HG03108 (cell line): ENCODE data around the gene WIPF1.

Experiments used
- ATAC-seq: cut with Tn5 transposase; IDR thresholded peaks from one replicate; pipeline ENCODE4 v1.9.1; 2021; ENCODE audit warnings: moderate library complexity; ENCODE audit not compliant: unreplicated experiment

The WIPF1 gene

DNA sequence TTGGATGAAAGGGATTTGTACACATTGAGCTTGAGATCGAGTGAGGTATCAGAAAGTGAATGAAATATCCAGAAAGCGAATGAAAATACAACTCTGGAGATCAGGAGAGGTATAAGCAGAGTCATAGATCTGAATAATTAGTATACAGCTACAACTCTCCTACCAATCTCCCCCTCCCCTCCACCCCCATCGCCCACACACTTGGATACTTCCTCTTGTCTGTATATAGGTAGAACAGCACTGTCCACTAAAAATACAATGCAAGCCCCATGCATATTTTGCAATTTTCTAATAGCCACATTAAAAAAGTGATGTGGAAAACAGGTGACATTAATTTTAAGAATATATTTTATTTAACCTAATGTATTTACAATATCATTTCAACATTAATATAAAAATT lies 23.7 kb upstream of the WIPF1 start:
- ATAC-seq, result no peak

DNA sequence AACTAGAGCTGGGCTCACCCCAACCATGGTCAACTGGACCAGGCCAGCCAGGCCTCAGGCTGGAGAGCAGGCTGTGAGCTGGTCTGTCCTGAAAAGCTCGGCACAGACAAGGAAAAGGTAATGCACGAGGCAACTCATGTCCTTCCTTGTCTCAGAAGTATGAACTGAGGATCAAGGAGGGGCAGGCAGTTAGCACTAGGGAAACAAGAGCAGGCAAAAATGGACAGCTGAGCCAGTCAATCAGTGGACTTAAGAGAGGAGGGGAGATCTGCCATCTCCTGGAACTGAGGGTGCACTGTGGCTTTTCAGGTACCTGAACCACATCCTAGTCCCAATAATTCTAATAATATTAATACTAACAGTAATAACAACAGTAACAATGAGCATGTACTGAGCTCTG lies 20.6 kb upstream of the WIPF1 start:
- ATAC-seq, result no peak

DNA sequence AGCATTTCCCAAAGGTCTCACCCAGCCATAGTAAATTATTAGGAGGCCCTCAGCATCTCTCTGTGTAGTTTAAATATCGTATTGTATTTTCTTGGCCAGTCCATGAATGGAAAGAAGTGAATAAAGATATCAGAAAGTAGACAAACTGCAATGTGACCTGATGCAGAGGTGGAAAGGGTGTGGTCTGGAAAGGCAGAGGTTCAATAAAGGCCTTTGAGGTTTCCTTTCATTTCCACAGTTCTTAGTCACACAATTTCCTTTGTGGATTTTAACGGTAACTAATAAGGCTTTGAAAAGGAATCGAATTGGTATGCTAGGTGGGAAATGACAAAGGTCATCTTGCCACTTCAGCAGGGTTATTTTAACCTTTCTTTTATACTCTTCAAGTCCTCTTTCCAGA lies 20.1 kb upstream of the WIPF1 start:
- no peak for ATAC-seq

DNA sequence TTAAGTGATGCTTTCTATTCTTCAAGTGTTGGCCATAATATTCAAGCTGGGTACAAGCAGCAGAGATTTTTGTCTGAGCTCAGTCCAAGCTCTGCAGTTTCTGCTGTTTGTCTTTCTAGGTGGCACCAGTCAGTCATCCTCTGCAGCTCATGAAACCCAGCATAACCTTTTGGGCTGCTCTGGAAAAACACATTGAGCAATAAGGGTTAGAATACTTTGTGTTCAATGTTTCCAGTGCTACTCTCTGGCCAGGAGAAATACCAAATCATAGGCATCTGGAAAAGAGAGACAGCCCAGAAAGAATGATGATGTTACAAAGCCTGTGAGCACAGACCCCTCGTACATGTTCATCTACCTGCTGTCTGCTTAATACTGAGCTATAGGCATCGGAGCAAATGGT lies 19.5 kb upstream of the WIPF1 start:
- ATAC-seq, result no peak

DNA sequence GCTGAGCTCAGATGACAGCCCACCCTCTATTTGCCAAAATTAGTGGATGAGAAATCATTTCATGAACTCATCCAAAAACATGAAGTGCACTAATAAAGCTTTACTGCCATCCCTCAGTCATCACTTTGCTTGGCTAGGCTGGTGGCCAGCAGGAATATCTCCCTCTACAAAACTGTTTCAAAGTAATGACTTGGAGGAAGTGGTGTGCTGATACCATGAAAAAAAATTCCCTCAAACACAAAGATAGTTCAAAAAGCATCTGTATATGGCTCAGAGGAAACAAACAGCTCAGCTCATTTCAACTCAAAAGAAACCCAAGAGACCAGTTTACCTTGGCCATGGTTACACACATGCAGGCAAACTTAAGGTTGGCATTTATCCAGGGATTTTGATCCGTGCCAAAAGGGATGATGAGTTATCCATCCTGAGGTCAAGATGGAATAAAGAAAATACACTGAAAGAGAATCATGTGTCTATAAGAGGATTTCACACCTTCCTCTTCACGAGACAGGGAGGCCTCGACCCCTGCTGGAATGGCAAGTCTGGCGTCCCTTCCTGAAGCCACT lies 18.4 kb upstream of the WIPF1 start:
- ATAC-seq, result no peak

DNA sequence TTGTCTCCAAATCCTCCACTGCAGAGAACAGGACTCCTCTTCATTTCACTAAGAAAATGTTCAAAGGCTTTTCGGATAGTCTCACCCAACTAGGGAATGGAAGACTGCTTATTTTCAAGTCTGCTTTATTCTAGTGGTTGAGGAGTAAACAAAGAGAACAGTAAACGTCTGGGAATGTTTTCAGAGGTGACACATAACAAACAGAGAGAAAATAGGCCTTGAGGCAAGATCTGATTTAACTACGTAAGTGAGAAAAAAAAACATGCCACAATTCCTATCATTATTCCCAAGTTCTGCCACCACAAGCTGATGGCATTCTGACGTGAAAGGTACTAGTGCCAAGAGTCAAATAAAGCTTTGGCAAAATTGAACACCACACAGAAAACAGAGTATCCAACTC lies 16.7 kb upstream of the WIPF1 start:
- no peak for ATAC-seq

DNA sequence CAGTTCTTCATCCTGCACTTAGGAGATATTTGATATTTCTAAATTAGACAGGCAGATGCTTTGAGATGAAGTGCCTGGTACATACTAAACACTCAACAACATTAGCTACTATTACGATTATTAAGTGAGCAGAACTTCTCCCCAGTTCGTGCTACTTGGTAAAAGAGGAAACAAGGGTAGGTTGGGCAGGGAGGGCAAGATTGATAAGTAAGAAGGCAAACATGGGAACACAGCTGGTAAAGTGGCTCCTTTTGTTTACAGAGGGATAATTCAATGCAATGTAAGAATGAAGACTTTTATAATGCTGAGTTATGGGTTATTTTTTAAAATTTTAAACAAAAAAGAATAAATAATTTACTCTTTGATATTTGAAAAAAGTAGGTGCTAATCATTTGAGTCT lies 15.9 kb upstream of the WIPF1 start:
- no peak for ATAC-seq

DNA sequence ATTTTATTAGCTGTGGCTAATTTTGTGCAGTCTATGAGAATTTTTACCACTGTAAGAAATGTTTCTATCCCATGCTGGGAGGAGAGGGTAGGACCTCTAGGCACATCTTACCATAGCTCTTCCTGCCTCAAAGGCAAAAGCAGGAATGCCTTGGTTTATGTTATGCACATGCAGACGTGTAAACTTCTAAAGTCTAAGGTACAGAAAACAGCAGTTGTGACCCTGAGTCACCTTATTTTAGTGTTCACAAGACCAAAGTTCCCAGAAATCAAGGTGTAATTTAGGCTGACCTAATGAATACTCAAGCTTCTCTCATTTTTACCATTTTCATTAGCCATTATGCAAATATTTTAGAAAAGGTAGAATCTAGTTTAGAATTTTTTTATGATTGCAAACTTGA lies 15.4 kb upstream of the WIPF1 start:
- no peak for ATAC-seq

DNA sequence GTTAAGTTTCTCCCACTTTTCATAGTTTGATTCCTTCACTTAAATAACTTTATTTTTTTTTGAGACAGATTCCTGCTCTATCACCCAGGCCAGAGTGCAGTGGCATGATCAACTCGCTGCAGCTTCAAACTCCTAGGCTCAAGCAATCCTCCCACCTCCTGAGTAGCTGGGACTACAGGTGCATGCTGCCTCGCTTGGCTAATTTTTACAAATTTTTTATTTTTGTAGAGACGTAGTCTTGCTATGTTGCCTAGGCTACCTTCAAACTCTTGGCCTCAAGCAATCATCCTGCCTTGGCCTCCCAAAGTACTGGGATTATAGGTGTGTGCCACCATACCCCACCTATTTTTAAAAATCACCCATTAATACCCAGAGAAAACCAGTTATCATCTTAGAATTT lies 14.2 kb upstream of the WIPF1 start:
- ATAC-seq, result no peak

DNA sequence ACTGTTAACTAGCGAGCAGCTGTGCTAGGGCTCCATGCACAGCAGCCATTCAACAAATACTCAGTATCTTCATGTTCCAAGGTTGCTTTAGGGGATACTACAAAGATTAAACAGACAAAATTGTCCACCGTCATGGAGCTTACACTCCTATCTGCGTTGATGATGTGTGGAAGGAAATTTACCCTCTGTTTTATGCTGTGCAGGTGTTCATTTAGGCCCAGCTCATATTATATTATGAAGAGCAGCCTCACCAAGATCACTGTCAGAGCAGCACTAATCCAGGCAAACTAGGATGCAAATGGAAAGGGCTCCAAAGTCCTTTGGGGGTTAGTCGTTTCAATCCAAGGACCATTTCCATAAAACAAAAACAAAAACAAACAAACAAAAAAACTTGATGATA lies 13.4 kb upstream of the WIPF1 start:
- ATAC-seq, result no peak

DNA sequence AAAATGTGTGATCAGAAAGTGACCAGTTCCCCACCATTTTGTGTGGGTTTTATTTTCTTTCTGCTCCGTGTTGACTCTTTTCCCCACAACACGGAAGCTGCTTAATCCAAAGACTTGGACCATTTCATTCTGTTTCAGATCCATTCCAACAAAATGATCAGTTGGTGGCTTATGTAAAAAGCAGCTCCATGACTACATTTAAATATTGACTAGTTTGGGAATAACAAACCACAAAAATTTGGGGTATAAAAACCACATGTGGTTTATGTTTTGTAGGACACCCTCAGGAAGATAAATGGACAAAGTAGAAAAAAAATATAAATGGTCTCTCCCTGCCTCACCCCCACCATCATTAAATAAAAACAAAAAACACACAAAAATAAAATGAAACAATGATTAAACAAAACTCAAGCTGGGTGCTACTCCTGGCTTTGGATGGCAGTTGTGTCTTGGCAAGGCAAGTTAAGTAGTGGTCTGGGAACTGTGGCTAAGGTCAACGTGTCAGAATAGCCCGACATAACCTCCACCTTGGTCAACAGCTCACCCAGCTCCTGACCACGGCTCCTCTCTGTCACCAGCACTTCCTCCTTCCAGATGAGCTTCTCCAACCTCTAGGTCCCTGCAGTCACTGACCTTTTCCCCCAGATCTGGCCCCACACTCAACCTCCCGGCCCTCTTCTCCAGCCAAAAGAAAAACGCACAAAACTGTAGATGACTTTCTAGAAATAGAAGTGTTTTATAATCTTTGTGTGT lies 12.8 kb upstream of the WIPF1 start:
- ATAC-seq, result peak; percentile 34

DNA sequence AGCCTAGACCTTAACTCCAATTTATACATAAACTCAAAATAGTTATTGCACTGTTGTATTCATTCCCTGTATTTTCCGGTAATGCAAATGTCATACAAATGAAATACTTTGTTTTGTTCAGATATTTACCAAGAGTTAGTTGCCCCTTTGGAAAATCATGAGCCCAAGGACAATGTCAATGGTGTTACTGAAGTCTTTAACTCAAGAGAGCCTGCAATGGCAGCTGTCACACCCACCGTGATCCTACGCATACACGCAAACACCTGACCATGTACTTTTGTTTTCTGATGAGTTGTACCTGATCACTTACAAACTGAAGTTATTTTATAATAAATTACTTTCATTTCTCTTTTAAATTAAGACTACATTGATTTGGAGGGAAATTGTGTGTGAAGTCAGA lies 11.7 kb upstream of the WIPF1 start:
- ATAC-seq, result no peak

DNA sequence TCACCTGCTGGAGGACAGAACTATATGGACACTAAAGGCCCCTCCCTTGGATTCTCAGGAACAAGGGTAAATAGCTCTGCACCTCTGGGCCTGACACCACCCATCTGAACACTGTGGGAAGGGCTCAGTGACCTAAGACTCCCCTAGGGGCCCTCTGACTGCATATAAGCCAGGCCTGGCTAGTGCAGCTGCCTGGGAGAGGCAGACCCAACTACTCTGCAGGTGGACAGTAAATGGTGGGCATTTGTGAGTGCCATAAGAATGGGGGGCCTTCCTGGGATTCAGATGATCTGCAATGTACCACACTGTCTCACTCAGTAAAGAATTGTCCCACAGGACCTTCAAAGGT lies 11.2 kb upstream of the WIPF1 start:
- peak; percentile 39 for ATAC-seq

DNA sequence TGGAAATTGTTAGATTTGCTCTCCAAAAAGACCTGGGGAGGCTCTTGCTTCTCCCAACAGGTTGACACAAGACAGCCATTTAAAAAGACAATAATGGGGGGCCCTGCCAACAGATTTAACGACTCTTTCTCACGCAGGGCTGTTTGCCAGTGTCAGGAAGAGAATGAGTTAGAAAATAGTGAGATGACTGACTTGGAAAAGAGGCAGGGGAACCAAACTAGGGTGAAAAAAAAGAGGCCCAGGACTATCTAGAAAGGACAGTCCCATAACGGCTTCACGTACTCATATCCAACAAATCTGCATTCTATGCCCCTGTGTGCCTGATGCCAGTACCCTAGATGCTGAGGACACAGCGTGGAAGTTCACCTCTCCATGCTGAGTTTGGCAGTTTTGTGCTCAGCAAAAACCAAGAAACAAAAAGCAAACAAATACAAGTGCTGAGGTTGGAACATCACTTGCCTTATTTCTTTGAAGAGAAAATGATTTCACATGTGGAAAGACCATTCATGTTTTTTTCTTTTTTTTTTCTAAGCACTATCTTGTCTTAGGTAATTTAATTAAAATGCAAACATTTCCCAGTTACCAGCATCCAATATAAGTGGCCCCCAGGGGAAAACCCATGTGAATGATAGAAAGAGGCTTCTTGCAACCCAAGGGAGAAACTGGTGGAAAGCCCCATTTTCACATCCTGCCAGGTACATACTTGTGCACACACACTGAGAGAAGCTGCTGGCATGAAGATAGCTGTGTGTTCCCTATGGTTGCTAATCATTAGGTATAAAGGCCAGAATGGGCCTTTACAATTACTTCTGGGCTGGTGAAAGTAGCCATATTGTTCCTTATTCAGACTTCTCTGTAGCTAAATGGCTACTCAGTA lies 10.6 kb upstream of the WIPF1 start:
- ATAC-seq, result peak; percentile 70

DNA sequence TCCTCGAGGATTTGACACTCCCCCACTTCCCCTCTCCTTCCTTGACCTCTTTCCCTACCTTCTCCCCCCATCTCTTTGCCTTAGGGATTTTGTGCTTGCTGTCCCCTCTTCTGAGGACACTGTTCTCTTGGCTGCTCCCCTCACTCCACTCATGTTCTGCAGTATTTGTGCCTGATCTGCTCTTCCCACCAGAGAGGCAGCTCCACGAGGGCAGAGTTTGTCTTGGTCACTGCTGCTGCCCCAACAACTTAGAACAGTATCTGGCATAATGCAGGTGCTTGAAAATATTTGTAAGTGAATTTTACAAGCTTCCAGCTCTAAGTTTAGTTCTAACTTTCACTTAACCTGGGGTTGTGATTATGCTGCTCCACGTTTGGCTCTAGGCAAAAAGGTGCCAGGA lies 10.0 kb upstream of the WIPF1 start:
- no peak for ATAC-seq

DNA sequence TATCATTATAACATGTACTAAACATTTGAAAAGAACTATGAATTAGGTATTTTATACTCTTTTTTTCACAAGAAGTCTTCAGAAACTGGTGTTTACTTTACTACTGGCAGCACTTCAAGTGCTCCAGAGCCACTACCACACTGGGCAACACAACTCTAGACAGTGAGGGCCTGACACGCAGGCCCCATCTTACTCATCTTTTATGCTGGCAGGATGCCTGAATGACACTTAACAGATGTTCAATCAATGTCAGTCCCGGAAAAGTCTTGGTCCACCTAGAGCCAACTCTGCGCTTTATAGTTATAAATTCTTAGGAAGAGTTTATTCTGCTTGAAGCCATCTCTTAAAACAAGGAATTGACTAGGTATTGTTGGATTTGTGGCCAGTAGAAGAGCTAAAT lies 8.7 kb upstream of the WIPF1 start:
- ATAC-seq, result no peak

DNA sequence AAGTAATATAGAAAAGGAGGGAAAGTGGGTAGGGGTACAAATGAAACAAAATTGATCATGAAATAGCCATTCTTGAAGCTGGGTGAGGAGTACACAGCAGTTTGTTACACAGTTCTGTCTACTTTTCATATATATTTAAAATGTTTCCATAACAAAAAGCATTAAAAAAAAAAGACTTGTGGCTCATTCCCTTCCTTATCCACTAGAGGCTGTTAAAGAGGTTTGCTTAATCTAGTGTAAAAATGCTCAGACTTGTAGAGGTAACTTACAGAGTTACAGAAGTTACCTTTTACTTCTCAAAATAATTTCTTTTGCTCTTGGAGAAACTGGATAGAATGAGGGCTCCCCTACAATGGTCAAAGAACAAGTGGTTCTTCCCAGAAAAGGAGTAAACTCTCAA lies 8.1 kb upstream of the WIPF1 start:
- ATAC-seq, result no peak

DNA sequence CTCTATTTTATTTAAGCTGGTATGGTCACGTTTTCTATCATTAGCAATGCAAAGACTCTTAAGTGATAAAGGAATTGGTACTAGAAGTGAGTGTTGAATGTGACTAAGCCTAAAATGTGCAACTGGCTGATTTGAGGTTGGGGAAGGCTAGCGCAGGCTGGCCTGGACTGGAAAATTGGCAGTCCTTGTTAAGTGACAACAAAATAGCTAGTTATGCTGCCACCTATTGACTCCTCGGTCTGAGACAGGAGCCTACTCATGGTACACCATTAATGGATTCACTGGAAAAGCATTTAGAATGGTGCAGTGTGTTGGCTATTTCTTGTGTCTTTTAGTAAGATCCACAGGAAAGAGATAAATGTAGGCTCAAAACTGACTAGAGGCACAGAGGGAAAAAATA lies 5.7 kb upstream of the WIPF1 start:
- ATAC-seq, result peak; percentile 44

DNA sequence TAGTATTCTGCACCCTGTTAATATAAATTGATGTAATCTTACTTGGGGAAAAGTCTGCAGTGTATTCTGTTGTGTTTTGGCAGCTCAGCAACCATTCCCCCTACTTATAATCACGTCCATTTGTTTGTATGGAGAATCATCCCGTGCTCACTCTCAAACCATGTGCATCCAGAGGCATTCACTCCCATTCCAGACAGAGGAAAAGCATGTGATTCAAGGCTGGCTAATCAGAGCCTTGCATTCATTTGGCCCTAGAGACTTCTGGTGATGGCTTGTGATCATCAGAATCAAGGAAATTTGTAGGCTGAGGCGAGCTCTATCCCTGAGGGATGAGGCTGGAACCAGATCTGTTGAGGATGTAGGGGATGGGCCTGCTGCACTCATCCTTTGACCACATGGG lies 5.1 kb upstream of the WIPF1 start:
- no peak for ATAC-seq

DNA sequence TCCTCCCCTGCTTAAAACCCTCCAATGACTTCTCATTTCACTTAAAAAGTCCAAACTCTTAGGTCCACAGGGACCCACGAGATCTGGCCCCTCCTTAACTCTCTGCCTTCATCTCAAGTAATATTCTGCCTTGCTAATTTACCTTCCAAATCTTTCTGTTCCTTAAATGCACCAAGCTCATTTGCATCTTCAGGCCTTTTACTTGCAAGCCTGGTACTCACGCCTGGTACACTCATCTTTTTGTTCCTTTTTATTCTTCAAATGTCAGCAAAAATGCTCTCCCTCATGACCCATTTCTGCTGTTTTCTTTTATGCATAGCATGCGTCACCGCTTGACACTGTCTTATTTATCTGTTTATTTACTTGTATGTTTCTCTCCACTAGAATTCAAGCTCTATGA lies 2.7 kb upstream of the WIPF1 start:
- ATAC-seq, result no peak

DNA sequence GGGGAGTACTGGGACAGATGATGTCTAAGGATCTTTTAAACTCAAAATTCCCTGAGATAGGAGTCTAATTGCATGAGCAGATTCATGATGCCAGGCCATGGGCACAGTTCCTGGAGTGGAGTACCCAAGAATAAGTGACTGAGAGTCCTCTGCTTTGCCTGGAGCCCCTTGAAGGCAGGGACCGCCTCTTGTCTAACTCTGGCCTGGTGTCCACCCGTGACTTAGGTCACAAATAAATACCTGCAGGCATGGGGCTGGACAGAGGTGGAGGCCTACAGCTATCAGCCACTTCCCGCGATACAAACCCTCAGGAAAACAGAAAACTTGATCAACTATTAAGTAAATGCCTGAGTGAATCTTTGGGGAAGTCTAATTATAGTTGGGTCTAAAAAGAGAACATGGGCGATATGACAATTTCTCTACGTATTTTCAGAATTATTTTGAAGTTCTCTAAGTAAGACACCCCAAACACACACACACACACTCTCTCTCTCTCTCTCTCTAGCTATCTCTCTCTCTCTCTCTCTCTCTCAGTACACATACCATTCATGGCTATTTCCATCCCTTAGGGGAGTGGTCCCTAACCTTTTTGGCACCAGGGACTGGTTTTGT lies 1.8 kb upstream of the WIPF1 start:
- no peak for ATAC-seq

DNA sequence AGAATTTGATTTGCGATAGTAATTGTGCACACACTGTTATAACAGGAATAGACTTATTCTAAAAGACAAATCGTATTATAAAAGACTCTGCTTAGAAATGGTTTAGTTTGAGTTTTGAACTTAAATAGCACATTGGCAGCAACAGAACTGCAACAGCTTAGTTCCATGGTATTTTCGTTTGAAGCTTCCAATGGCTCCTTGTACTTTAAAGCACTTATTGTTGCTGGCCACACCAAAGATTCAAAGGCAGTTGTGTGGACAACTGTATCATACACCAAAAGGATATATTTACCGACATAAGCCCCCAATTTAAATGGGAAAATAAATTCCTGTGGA lies 627 bp downstream of the WIPF1 start:
- ATAC-seq, result no peak
